HG03060 (cell line): ENCODE measurements around the gene GALNT18.

Experiments
- ATAC-seq: cut with Tn5 transposase; IDR thresholded peaks from one replicate; pipeline ENCODE4 v1.9.1; 2021; ENCODE audit warnings: low read depth, moderate number of reproducible peaks; ENCODE audit not compliant: unreplicated experiment

GALNT18 gene

GRCh38 chr11:11262171-11262920, 359.5 kb downstream of the GALNT18 start:
- ATAC-seq = no peak

DNA sequence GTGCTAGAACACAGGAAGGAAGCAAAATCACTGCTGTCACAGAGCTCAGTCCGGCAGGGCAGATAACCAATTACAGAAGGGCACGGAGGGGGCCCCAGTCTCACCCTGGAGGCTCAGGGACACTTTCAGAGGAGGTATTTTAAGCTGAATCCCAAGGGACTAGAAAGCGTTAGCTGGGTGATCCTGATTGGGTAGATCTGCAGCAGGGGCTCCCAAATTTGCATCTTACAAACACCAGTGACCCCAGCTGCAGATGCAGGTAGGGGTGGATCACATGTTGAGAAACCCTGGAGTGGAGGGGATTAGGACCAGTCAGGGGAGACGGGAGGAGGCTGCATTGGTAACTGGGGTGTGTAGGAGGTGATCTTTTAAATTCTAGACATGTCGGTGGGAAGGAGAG, 360.2 kb downstream of the GALNT18 start:
- ATAC-seq = peak; percentile 68

DNA sequence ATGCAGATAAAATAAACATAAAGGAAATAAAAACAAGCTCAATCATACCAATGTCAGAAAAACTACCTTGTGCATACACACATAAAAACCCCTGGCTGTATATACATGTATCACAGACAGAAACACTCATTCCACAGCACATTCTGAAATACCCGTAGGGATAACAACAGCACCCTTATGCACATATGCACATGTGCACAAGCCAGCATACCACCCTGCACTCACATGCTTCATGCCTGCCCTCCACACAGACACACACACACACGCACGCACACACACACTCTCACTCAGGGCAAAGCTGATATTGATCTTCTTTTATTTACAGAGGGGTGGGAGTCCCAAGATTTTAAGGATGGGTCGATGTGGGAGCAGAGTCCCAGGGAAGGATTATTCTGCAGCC, 360.9 kb downstream of the GALNT18 start:
- ATAC-seq = no peak

- ATAC-seq = no peak
Measured at GRCh38 chr11:11253995-11254394, 367.8 kb downstream of the GALNT18 start.

DNA sequence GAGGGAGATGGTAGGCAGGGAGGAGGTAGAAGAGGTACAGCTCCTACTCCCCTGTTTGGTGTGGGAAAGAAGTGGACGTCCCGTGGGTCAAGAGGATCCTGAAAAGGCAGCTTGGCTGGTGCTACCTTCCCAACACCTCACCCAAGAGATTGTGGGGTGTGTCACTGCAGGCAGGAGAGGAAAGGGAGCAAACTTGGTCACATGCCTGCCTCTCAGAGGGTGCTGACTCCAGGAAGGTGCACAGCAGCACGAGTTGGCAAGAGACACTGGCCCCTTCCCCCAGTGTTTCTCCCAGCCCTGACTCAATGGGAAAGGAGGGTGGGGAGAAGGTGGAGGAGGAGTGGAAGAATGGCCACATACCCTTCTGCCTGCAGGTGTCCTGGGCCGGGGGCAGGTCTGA, 368.3 kb downstream of the GALNT18 start:
- no peak for ATAC-seq

DNA sequence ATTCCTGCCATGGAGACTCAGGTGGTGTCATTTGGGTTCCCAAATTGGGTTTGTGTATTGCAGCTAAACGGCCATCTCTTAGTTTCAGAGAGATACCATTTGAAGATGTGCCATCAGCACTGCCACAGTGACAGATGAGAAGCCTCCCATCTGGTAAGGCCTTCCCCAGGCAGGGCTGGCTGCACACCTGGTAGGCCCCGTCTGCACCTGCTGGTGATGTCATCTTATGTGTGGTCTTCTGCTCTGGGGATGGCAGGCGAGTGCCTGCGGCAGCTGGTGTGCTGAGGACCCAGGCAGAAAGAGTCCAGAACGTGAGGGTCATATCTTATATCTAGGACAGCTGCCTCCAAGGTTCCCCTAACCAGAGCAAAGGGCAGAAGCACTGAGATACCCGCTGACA, 369.4 kb downstream of the GALNT18 start:
- no peak for ATAC-seq

GRCh38 chr11:11251394-11251970, 370.3 kb downstream of the GALNT18 start:
- no peak for ATAC-seq

- no peak for ATAC-seq
Measured at GRCh38 chr11:11250470-11250869, 371.3 kb downstream of the GALNT18 start.

- ATAC-seq = no peak
Measured at GRCh38 chr11:11247576-11247975, 374.2 kb downstream of the GALNT18 start.

- ATAC-seq = no peak
Measured at GRCh38 chr11:11247086-11247485, 374.7 kb downstream of the GALNT18 start.

DNA sequence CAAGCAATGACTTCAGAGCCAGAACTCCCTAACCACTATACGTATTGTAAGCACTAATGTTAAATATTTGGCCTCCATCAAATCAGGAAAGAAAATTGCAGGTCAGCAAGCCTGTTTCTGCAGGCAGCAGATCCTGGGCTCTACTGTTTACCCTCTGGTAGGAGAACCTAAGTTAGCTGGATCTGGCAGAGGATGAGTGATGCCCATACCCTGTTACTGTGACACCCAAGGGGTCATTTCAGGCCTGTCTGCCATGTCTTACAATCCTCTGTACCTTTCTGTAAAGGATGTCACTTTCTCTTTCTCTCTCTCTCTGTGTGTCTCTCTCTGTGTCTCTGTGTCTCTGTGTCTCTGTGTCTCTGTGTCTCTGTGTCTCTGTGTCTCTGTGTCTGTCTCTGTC, 375.6 kb downstream of the GALNT18 start:
- no peak for ATAC-seq

DNA sequence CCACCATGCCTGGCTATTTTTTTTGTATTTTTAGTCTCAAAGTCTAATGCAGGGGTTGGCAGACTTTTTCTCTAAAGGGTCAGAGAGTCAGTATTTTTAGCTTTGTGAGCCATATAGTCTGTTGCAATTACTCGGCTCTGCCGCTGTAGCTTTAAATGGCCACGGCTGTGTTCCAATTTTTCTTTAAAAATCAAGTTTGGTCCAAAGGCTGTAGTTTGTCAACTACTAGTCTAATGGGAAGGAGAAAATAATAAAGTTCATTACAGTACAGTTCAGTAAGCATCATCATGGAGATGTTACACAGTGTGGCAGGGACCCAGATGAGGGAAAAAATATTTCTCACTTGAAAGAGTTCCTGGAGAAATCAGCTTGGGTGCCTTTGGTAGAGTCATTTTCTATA, 376.4 kb downstream of the GALNT18 start:
- ATAC-seq = no peak

DNA sequence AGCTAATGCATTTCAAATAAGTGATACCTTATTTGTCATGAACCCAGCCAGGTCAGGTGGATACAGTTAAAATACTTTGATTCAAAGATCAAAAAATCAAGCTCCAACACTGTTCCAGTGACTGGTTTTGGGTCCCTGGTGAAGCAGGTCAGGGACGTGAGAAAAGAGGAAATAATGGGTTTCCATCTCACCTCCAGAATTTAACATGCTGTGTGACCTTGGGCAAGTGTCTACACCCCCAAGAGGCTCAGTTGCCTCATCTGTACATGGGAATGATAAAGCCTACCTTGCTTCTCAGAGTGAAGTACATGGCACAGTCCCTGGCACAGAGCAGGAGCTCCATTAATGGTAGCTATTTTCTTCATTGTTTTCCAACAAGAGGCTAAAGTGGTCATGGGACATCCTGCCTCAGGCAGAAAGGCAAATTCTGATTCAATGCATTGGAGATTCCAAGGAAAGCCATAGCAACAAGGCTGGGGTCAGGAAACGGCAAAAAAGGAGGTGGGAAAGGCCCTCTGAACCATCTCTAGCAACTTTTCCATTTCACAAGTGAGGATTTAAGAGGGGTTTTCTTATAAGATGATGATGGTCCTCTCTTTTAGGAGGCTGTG, 377.2 kb downstream of the GALNT18 start:
- ATAC-seq = peak; percentile 12

DNA sequence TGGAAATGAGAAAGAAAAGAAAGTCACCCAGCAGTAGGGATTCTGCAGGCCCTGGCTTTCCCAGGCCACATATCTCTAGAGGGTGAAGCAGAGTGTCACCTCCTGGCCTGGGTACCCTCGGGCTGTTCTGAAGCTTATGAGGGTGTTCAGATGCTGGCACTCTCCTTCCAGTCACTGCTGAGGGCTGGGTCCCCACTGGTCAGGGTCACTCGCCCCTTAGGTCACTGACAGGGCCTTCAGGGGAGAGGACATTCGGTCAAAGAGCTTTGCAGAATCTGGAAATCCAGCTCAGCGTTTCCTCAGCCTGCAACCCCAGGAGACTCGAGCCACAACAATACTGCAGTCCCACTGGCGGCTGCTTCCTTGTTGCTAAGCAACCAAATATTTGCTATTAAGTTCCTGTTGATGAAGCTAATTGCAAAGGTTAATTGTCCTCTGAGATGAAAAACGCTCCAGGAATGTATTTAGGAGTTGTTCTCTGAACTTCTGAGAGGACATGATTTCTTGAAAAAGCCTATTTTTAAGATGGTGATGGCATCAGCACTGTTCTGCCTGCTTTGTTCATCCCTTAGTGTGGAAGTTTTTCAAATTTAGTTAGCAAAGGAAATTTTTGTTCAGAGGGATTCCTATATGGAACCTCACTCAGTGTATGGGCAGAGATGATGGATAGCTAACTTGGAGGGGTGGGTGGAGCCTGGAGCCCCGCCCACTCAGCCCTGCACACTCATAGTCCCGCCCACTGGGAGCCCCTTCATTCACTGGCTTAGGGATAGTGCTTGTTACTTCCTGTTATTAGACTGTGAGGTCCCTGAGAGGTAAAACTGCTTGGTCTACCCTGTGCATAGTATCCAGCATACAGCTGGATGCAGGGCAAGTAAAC, 378.0 kb downstream of the GALNT18 start:
- peak; percentile 57 for ATAC-seq

GRCh38 chr11:11243209-11243589, 378.6 kb downstream of the GALNT18 start:
- ATAC-seq = no peak

GRCh38 chr11:11241284-11241683, 380.5 kb downstream of the GALNT18 start:
- ATAC-seq = no peak

- no peak for ATAC-seq
Measured at GRCh38 chr11:11239959-11240358, 381.8 kb downstream of the GALNT18 start.

DNA sequence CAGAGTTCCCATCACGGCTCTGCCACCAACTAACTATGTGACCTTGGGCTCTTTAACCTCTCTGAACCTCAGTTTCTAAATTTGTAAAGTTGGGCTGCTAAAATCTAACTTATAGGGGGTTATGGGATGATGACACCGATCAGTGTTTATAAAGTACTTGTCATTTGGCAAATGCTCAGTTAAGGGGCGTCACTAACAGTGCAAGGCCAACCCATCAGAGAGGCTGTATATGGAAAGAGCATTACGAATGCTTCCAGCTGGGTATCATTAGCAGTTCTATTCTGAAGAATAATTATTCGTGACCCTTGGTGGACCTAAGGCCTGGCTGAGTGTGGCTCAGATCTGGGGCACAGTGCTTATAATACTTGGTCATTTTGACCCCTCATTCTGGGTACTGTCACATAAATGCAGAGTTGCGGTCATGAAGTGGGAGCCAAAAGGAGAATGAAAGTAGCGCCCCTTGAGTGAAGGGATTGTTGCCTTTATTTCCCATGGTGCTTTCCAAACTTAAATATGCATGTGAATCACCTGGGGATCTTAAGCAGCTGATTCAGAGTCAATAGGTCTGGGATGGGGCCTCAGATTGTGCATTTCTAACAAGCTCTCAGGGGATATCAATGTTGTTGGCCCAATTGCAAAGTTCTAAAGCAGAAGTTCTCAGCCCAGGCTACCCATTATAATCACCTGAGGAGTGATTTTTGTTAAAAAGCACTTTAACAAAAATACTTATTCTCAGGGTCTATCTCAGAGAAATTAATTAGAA, 384.6 kb downstream of the GALNT18 start:
- no peak for ATAC-seq

DNA sequence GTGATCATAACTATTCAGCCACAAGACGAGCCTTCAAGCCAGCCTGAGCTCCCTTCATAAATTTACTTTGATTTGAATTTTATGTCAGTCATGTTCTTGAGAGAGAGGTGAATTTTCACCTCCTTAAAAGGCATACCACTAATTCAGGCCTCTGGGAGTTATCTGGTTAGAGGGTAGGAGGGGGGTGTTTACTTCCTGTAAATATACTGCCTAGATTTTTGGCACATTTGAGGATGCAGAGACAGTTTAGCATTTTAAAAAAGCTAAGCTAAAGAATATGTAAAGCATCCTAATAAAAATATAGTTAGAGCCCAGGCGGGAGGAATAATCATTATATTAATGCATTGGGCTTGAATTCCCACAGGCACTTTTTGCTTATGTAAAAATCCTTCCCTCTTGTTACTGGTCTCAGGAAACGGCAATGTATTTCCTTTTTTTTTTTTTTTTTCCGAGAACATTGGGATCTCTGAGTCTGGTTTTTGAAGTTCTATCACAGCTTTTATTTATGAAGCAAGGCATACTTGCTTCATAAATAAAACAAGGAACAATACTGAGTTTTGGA, 385.2 kb downstream of the GALNT18 start:
- ATAC-seq = no peak

DNA sequence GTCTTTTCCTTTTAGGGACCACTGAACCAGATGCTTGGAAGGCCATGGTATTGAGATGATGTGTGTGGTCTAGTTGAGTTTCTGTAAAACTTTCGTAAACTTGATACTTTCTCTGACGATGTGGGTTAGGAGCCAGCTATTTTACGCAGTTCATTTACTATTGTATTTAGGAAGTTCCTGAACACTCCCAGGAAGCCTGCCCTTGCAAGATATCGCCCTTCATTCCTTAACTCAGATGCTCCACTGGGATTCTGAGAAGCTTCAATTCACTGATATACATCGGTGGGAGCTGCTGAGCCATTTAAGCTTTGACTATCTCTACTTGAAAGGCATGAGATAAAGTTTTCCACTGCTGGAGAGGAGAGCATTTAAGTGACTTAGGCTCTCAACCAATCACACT, 390.0 kb downstream of the GALNT18 start:
- no peak for ATAC-seq
